Stimulated activated CD8-positive, alpha-beta memory T cell treated with anti-CD3 and anti-CD28 coated beads, Interleukin-12 subunit alpha, Interleukin-12 subunit beta, amount 100 ng/mL, for 1 hour (primary cell): ENCODE measurements around the gene KCNIP1.
"Not testable (repeated sequence)": the region's sequence is repeated elsewhere in the genome, so short reads cannot be mapped to it uniquely, and the experiment has no call there.

Experiments
- DNase-seq: peaks from one replicate; pipeline ENCODE4 v3.0.0-alpha.2; 2020; ENCODE audit warnings: low read depth

The KCNIP1 gene

DNA sequence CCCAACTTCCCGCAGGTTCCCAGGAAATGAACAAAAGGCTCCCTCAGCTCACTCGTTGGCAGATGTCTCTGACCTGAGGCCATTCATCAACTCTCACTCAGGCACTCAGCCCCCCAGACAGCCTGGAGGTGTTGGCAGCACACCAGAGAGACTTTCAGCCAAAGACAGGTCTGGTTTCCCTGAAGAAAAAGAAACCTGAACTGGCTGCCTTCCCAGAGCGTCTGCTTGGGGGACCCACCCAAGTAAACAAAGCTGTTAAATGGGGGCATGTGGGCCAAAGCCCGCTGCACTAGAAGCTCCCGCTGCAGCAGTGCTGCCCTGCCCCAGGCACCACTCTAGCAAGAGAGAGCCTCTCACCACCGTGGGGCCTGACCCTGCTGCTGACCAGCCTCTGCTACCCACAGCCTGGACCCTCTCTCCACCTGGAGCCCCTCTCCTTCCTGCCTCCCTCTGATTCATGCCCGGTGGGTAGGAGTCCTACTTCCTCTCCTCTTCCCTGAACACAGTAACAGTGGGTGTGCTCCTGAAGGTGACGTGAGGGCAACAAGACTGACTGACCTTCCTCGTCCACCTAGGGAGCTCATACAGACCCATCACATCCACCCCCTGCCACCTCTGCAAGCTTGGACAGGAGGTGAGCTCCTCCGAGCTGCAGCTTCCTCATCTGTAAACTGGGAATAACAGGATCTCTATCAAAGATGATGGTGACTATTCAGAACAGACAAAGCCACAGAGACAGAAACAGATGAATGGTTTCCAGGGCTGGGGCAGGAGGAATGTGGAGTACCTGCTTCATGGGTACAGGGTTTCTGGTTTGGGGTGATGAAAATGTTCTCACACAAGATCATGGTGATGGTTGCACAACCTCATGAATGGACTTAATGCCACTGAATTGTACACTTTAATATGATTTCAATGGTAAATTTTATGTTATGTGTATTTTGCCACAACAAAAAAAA lies 248.7 kb downstream of the KCNIP1 start:
- DNase-seq: no peak

DNA sequence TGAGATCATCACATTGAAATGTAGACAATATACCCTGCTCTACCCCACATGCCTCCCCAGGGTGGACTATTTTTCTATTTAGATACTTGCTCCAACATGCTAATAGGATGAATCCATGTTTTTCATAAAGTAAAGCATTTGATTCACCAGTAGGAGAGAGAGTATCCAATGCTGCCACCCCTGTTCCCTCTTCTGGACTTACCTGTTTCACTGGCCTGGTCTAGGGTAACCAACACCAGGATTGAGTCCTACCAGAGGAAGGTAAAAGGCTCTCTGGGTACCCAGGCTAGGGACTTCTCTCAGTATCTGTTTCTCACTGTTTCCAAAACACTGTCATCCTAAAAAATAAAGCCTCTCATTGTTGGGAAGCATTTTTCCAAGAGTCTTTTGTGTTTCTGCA lies 249.5 kb downstream of the KCNIP1 start:
- DNase-seq: no peak

DNA sequence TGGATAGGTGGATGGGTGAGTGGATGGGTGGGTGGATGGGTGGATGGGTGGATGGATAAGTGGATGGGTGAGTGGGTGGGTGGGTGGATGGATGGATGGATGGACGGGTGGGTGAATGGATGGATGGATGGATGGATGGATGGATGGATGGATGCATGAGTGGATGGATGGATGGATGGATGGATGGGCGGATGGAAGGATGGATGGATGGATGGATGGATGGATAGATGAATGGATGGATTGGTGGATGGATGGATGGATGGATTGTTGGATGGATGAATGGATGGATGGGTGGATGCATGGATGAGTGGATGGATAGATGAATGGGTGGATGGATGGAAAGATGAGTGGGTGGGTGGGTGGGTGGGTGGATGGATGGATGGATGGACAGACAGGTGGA lies 250.7 kb downstream of the KCNIP1 start:
- not testable (repeated sequence) for DNase-seq

DNA sequence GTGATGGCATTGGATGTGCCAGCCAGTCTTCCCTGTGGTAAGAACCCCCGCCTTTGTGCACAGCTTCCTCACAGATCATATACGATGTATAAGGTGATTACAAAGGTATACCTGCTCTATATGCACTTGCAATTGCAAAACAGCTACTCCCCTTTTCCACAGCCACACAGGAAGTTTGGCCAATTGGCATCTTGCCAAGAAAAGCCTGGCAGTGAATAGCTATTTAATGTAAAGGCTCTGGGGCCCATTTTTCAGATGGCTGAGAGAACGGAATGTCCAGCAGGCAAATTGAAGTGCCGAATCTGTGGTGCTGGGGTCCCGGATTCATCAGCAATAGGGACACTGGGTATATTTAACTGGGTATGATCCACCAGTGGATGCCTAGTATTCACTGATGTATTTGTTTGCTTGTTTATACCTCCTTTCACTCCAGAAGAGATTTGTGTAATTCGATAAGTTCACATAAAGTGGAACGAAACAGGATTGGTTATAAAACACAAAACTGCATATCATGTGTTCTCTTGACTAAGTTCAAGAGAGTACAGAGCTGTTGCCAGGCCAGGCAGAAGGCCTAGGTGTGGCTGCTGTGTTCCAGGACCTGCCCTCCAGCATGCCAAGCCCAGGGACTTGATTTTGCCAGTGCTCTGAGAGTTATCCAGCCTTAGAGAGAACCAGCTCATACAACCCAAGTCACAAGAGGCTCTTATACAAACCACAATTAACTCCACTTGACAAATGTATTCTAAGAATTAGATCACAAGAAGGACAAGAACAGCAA lies 252.0 kb downstream of the KCNIP1 start:
- no peak for DNase-seq

DNA sequence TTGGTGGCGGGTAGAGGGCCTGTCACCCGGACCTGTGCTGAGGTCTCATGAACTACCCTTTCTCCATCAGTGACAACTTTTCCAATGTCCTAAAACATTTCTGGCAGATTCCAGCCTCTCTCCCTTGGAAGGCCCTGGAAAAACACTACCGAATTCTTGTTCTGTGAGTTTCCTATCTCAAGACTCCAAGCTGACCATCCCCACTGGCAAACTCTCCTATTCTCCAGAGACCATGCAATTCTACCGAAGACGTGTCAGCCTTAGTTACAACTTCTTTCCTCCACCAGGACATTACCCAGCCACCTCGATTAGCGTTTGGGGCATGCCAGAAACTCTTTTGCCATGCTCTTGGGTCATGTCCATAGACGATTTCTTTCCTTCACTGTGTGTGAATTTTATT lies 252.9 kb downstream of the KCNIP1 start:
- DNase-seq: no peak

DNA sequence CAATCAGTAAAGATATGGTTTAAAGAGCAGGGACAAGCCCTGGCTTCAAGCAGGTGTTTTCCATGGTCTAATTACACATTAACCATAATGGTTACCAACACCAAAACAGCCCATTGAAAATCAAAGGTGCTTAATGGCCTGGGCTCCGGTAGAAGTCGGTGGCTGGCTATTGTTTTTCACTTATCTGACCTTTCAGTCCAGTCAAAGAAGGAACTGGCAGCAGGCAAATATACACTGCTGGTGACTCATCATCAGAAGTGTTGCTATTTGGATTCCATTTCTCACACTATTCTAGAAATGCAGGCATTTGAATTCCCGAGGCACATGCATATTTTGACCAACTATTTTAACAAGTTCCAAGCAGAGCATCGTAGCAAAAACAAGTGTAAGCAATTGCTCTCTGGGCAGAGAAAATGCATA lies 253.4 kb downstream of the KCNIP1 start:
- no peak for DNase-seq

DNA sequence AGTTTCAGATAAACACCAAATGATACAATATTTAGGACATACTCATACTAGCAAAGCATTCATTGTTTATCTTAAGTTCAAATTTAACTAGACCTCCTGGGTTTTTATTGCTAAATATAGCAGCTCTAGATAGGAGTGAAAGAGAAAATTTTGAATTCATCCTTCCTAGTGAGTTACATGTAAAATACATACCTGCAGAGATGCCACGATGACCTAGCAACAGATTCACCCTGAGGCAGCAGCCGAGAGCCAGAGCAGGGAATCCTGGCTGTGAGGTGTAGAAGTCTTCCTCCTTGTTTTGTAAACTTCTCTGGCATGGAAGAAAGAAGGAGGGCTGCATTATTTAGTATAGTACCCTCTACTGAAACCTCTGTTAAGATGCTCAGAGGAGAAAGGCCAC lies 253.8 kb downstream of the KCNIP1 start:
- DNase-seq: no peak

DNA sequence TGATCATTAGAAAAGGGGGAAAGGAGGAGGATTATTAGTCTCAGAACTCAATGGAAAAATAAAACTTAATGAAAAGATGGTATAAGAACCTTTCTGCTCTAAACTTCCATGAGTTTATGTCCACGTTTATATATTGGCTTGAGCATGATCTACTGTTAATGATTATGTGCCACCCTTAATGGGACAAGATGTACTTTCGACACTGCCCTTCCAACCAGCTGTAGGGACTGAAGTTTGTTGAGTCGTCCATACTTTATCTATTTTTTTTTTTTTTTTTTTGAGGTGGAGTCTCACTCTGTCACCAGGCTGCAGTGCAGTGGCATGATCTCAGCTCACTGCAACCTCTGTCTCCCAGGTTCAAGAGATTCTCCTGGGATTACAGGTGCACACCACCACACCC lies 254.7 kb downstream of the KCNIP1 start:
- no peak for DNase-seq

DNA sequence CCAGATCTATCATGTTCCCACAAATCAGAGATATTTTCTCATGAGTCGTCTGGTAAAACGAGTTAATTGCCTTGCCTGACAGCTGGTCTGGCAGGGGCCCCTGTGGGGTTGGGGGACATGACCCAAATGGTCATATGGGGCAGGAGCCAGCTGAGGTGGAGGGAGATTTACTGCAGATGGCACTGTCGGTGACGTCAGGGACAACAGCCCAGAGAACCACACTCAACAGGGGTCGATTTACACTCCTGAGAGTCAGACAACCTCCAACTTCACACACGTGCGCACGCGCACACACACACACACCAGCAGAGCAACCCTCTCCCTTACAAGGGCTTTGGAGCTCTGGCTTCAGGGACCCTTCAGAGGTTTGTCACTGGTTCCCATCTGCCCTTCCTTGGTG lies 256.3 kb downstream of the KCNIP1 start:
- DNase-seq: no peak

DNA sequence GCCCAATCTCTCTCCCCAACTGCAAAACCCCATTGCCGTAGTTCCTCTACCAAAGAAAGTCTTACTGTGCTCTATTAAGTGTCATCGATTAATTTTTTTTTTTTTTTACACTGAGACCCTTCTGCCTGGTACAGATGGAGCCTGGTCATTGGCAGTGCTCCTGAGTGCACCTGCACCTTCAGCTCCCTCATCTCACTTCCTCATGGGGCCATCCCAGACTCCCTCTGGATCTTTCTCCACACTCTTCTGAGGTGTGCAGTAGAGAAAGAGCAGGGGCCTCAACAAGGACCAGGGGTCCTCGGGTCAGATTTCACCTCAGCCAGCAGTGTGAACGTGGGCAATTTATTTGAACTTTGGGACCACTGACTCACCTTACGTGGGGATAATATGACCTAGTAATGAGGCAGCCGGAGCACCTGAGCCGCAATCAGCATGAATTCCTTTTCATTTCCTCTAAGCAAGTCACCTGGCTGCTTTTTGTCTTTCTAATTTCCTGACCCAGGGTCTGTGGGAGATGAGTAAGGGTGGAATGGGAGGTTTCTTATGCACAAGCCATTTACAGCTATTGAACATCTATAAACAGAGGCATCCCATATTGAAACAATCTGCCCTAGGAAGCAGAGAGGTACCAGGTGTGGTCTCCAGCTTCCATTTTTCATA lies 257.4 kb downstream of the KCNIP1 start:
- DNase-seq: no peak

DNA sequence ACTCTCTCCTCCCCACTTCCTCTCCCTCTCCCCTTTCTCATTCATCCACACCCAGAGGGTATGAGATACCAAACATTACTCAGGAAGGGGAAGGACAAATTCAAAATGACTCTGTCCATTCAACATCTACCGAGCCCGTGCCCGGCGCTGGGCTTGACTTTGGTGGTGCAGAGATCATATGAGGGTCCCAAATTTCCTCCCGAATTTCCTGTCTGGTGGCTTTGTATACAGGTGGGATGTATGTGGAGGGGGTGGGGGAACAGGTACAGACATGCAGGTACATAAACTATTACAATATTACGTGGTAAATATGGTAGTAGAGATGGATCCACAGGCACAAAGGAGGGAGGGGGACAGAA lies 257.9 kb downstream of the KCNIP1 start:
- no peak for DNase-seq

DNA sequence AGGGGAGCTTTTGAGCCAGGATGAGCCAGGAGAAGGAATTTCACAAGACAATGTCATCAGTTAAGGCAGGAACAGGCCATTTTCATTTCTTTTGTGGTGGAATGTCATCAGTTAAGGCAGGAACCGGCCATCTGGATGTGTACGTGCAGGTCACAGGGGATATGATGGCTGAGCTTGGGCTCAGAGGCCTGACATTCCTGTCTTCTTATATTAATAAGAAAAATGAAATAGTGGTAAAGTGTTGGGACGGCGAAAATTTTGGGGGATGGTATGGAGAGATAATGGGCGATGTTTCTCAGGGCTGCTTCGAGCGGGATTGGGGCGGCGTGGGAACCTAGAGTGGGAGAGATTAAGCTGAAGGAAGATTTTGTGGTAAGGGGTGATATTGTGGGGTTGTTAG lies 258.5 kb downstream of the KCNIP1 start:
- DNase-seq: not testable (repeated sequence)

DNA sequence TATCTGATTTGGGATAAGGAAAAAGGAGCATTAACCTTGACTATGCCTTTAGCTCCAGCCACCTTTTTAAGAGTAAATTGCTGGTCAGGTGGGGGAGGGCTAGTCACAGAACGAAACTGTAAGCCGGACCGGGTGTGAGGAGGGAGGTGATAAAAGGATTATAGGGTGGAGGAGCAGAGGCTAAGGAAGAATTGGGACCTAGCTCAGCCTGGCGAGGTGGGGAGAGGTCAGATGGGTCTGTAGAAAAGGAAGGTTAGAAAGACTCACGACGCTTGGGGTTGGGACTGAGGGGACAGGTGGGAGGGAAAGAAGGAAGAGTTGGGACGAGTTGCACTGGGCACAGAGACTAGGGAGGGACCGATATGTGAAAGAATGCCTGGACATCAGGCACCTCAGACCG lies 262.0 kb downstream of the KCNIP1 start:
- not testable (repeated sequence) for DNase-seq

DNA sequence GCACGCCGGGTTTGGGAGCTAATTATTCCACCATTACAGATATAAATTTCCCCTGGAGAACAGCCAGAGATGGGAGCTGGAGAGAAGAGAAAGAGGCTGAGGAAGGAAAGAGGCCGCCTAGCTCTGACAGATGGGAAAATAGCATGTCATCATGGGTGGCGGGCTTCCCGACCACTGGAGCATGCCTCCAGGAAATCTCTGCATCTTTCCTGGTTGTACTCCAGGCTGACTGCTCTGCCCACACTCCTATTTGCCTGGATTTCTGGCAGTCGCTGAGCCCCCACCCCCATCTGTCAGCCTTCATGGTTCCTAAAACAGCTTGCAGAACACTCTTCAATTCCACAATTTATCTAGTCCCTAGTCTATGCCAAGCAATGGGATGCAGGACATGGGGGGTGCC lies 265.4 kb downstream of the KCNIP1 start:
- no peak for DNase-seq

DNA sequence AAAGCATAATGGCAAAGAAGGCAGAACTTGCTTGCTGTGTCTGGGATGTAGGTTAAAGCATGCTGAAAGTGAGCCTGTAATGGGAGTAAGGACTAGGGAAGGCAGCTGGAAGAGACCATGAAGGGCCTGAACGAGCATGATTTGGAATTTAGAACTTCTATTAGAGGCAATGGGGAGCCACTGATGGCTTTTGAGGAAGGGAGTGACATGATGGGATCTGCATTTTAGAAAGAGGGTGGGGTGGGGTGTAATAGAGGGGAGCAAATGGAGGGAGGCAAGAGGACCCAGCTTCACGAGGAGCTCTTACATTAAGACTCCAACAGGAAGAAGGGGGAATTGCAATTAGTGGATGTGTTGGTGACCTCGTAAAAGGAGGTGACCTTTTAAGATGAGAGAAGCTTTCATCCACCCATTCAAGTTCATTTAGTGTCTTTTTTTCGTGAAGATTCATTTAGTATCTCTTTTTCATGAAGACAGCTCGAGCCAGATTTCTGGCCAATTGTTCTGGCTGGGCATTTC lies 266.1 kb downstream of the KCNIP1 start:
- DNase-seq: no peak

DNA sequence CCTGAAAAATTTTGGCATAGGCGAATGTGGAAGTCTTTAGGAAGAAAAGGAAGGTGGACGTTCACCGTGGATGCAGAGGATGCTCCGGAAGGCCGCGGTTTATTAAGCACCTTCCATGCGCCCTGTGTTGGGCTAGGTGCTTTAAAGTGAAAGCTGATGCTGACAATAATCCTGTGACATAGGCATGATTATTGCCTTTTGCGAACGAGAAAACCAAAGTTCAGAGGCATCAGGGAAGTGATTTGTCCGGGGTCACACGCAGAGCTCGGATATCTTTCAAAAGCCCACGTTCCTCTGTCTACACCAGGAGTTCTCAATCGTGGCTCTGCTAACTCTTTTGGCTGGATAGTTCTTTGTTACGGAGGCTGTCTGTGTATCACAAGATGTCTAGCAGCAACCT lies 267.7 kb downstream of the KCNIP1 start:
- DNase-seq: no peak

DNA sequence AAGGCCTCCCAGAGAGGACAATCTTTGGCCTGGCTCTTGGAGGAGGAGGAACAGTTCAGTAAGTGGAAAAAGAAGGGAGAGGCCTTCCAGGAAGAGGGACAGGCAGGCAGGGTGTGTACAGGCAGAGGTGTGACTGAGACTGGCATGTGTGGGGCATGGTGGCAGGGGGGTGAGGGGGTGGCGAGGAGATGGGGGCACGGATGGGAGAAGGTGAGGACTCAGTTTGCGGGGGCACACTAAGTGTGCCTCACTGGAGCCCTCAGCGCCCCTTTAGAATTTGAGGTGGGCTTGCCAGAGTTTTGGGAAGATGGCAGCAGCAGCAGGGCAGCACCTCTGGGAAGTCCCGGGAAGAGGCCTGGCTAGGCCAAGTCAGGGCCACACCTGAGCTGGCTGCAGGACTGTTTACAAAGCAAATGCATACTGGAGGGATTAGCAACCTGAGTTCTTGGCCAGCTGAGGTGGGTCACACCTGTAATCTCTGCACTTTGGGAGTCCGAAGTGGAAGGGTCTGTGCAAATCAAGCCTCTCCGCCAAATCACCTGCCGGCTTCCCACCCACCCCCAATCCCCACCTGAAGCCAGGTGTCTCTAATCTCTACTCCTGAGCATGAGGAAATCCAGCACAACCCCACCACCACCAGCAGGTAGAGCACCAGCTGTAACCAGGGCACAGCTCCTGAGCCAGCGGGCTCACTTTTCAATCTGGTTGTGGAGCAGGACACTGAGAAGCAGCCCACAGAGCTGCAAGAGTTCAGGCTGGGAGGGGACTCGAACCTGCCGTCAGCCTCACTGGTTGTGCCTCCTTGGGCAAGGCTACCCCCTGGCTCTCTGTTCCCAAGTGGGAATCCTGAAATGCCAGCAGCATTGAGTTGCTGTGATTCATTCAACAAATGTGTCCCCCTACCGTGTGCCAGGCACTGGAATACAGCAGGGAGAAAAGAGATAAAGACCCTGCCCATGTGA lies 269.5 kb downstream of the KCNIP1 start:
- DNase-seq: no peak

DNA sequence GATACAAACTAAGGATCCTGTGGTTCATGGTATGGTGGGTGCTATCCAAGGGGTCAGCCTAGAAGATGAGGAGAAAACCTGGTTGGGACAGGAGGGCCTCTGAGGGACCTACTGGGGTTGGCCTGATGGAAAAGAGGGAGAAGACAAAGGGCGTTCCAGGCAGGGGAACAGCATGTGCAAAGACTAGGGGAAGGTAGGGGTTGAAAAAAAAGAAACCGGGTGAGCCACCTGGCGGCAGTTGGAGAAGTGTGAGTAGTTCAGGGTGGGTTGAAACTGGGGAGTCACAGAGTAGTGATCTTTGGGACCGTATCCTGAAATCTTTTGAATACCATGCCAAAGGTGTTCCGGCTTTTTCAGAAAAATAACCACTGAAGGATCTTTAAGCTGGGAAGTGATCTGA lies 271.0 kb downstream of the KCNIP1 start:
- DNase-seq: no peak

DNA sequence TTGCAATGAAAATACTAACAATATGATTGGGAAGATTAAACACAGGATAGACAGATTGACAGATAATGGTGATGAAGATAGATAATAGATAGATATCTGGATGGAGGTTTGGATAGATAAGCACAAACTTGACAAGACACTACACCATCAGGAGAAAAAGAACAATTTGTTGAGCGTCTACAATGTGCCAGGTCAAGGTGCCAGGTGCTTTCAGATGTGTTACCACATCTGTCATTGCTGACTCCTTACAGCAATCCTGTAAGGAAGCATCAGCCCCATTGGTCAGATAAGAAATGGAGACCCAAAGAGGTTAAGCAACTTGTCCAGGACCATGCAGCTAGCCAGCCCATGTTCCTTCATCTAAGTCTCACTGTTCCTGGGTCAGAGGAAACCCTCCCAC lies 278.1 kb downstream of the KCNIP1 start:
- no peak for DNase-seq

DNA sequence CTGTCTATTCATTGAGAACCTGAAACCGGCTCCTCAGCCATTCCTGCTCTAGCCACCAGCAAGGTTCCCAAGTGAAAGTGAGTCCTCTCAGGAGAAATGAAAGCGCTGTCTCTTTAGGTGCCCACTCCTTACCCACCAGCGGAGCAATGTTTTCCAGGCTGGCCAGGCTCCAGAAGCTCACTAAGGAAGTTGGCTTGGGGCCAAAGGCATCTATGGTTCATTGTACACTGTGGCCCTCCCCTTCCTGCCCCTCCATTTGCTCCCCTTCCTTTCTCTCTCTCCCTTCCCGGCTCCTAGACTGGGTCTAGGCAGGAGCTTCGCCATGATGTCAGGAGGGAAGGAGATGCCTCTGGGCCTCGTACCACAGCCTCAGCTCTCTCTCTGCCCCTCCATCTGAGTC lies 278.6 kb downstream of the KCNIP1 start:
- no peak for DNase-seq

DNA sequence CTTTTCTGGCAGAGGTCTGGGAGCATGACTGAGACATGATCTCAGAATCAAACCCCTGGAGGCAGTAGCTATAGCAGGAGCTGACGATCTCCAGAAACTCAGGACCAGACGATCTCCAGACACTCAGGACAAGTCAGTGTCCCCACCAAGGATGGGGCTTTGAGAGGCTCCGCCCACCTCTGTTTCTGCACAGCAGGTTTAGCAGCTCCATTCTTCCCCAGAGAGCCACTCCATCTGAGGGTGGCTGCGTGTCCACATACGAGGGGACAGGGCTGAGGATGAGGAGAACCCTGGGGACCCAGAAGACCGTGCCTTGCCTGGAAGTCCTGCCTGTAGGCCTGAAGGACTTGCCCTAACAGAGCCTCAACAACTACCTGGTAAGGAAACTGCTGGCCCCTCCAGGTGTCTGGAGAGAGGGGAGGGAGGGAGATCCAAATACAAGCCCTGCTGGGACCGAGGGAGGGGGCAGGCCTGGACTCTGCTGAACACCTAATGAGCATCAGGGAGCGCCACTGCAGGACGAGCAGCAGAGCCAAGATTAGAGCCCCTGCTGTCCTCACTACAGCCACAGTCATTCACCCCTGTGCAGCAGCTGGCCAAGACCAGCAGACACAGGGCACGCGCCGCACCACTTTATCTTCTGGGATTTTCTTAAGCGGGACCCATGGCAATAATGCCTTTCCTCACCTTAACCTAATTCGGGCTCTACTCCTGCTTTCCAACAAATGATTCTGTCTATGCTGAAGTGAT lies 279.9 kb downstream of the KCNIP1 start, which contains the start of gene GABRP:
Gene GABRP, plus strand, starts transcription at position 228 of the 750 bp plus-strand sequence. CDS start 4,891 bp downstream, outside the sequence.
- DNase-seq: no peak
